Activated naive CD4-positive, alpha-beta T cell treated with anti-CD3 and anti-CD28 coated beads for 36 hours (primary cell): ENCODE results near the gene NXPE3. TPM values are rescaled to one million over a fixed set of nuclear protein-coding genes. Genes with fewer than 3 reads are reported as not detected.

Experiments used
- CTCF ChIA-PET: fragments of 350-600 bp; sonication (Branson Sonifier 250); formaldehyde crosslinking; loops from one replicate; lab custom pipeline; 2021; ENCODE audit warnings: antibody characterized with exemption; lab: Charles Lee
- DNase-seq: peaks from one replicate; pipeline ENCODE4 v3.0.0-alpha.2; 2020
- H3K27ac Mint-ChIP-seq: one replicate; pipeline ENCODE4 v1.8.0; 2021; ENCODE audit warnings: mild to moderate bottlenecking, mixed read lengths
- H3K27me3 Mint-ChIP-seq: one replicate; pipeline ENCODE4 v1.8.0; 2021; ENCODE audit warnings: low read depth, mixed read lengths
- H3K36me3 Mint-ChIP-seq: one replicate; pipeline ENCODE4 v1.8.0; 2021; ENCODE audit warnings: low read depth, mixed read lengths
- H3K4me1 Mint-ChIP-seq: one replicate; pipeline ENCODE4 v1.8.0; 2021; ENCODE audit warnings: low read depth, mixed read lengths
- H3K4me3 Mint-ChIP-seq: one replicate; pipeline ENCODE4 v1.8.0; 2021; ENCODE audit warnings: mild to moderate bottlenecking, moderate library complexity, mixed read lengths
- H3K9me3 Mint-ChIP-seq: one replicate; pipeline ENCODE4 v1.8.0; 2021; ENCODE audit warnings: mixed read lengths
- intact Hi-C: fragments of 100-400 bp; cut with micrococcal nuclease; formaldehyde crosslinking; loops from one replicate; pipeline ENCODE4 v1.15.1; 2023
- total RNA-seq, 2 experiments: library from RNA; stranded (reverse); gene quantifications; one replicate each; pipeline ENCODE4 v1.2.3, GENCODE V29; 2021

The NXPE3 gene
- total RNA-seq, 2 experiments from 2014 or later, result 18.9 to 19.3 TPM

GRCh38 chr3:101873619-101874018, 94.6 kb downstream of the NXPE3 start:
- intact Hi-C loops, result no loop called here
- H3K36me3 Mint-ChIP-seq, result no peaks in the 10 kb centered on the region
- no peak overlapping the region for H3K27ac Mint-ChIP-seq
- no peak overlapping the region for H3K4me3 Mint-ChIP-seq
- DNase-seq, result no peak
- no peaks in the 10 kb centered on the region for H3K27me3 Mint-ChIP-seq
- CTCF ChIA-PET, result no interaction called here
- H3K4me1 Mint-ChIP-seq, result no peaks in the 10 kb centered on the region
- H3K9me3 Mint-ChIP-seq, result no peaks in the 10 kb centered on the region

- CTCF ChIA-PET, result interaction anchor here (0.5 to 1.2 kb wide), 4 partner anchors 8 to 314 kb away, joined by 3 to 9 read pairs (median 4); no protein-coding TSS in a partner anchor
- no peak for DNase-seq
- no peaks in the 10 kb centered on the region for H3K36me3 Mint-ChIP-seq
- no peak overlapping the region for H3K27ac Mint-ChIP-seq
- H3K27me3 Mint-ChIP-seq, result no peaks in the 10 kb centered on the region
- no peaks in the 10 kb centered on the region for H3K4me1 Mint-ChIP-seq
- no peaks in the 10 kb centered on the region for H3K9me3 Mint-ChIP-seq
- intact Hi-C loops, result no loop called here
- no peak overlapping the region for H3K4me3 Mint-ChIP-seq
These were observed 97.1 kb downstream of the NXPE3 start for GRCh38 chr3:101876142-101876541.

Other genes starting within 250 kb of the NXPE3 start
- gene TRMT10C, start 217.3 kb upstream of the NXPE3 start, total RNA-seq, result 10 to 100 TPM; 24.0 to 24.4 TPM
- 100 to 1,000 TPM; 261 to 267 TPM for gene PCNP, start 205.0 kb upstream of the NXPE3 start, total RNA-seq
- gene ZBTB11, start 102.1 kb upstream of the NXPE3 start, total RNA-seq, result 10 to 100 TPM; 31.2 to 31.7 TPM
- 1,000 to 10,000 TPM; 2,159 to 2,187 TPM for gene RPL24, start 92.5 kb upstream of the NXPE3 start, total RNA-seq
- 10 to 100 TPM; 17.0 to 20.3 TPM for gene CEP97, start 54.6 kb upstream of the NXPE3 start, total RNA-seq
- gene NFKBIZ, start 70.3 kb downstream of the NXPE3 start, total RNA-seq, result 10 to 100 TPM; 79.3 to 85.0 TPM